DND-41 (cell line): ENCODE measurements around the gene GSTM2.

Experiments
- EZH2 ChIP-seq: IDR thresholded peaks from 3 replicates; pipeline ENCODE4 v1.6.1; 2012; ENCODE audit warnings: borderline replicate concordance, low read depth, mild to moderate bottlenecking, moderate library complexity, low read length, inconsistent platforms; ENCODE audit not compliant: severe bottlenecking
- TF ChIP-seq, protein P1 (sequence below): IDR thresholded peaks from 2 replicates; pipeline ENCODE4 v1.5.1; 2012; ENCODE audit warnings: borderline replicate concordance, low read length, moderate library complexity, mild to moderate bottlenecking; ENCODE audit not compliant: poor library complexity, severe bottlenecking; ENCODE audit errors: extremely low read depth

- TF ChIP-seq, protein P1, sequence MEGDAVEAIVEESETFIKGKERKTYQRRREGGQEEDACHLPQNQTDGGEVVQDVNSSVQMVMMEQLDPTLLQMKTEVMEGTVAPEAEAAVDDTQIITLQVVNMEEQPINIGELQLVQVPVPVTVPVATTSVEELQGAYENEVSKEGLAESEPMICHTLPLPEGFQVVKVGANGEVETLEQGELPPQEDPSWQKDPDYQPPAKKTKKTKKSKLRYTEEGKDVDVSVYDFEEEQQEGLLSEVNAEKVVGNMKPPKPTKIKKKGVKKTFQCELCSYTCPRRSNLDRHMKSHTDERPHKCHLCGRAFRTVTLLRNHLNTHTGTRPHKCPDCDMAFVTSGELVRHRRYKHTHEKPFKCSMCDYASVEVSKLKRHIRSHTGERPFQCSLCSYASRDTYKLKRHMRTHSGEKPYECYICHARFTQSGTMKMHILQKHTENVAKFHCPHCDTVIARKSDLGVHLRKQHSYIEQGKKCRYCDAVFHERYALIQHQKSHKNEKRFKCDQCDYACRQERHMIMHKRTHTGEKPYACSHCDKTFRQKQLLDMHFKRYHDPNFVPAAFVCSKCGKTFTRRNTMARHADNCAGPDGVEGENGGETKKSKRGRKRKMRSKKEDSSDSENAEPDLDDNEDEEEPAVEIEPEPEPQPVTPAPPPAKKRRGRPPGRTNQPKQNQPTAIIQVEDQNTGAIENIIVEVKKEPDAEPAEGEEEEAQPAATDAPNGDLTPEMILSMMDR, result no peak
- TF ChIP-seq EZH2, result no peak
These were observed 31.5 kb upstream of the GSTM2 start for GRCh38 chr1:109636201-109636952.
